ENCODE data around the gene LRIT1. TPM values are rescaled to one million over a fixed set of nuclear protein-coding genes. Genes with fewer than 3 reads are reported as not detected.

LRIT1 gene
- total RNA-seq, 1 experiment from 2014 or later: not detected

- Mint-ChIP-seq H3K4me3 (no peak overlapping the region), H3K27ac (no peak overlapping the region), H3K27me3 (ENCODE audit: low read depth) (peaks cover 2% of the 10 kb centered on the region), H3K36me3 (peaks cover 7% of the 10 kb centered on the region), H3K4me1 (no peaks in the 10 kb centered on the region), H3K9me3 (peaks cover 14% of the 10 kb centered on the region)
- DNase-seq (ENCODE audit: low spot score) (no peak), ATAC-seq (no peak)
- TF ChIP-seq NR2C2 (CRISPR knock-in tag; IDR thresholded peaks at IDR 0.05): no peak
- no peak for TF ChIP-seq FOXJ3 (CRISPR knock-in tag; IDR thresholded peaks at IDR 0.05; ENCODE audit: borderline replicate concordance)
- no peak for TF ChIP-seq ZNF423 (CRISPR knock-in tag; IDR thresholded peaks at IDR 0.05)
- no peak for TF ChIP-seq NR1H2 (CRISPR knock-in tag; IDR thresholded peaks at IDR 0.05)
- no peak for TF ChIP-seq ZBTB21 (CRISPR knock-in tag; IDR thresholded peaks at IDR 0.05; ENCODE audit: borderline replicate concordance)
- TF ChIP-seq AFF4 (CRISPR knock-in tag; IDR thresholded peaks at IDR 0.05; ENCODE audit: borderline replicate concordance): no peak
- TF ChIP-seq KAT7 (CRISPR knock-in tag; IDR thresholded peaks at IDR 0.05; ENCODE audit: borderline replicate concordance): no peak
- TF ChIP-seq CDX4 (CRISPR knock-in tag; IDR thresholded peaks at IDR 0.05; ENCODE audit: borderline replicate concordance): no peak
- no peak for TF ChIP-seq MLX (CRISPR knock-in tag; IDR thresholded peaks at IDR 0.05)
- CTCF ChIA-PET: interaction anchor here (1.6 kb wide), 1 partner anchor 38 kb away, joined by 9 read pairs; no protein-coding TSS in a partner anchor
- POLR2A ChIA-PET: no interaction called here
Measured at GRCh38 chr10:84185526-84186175, 55.7 kb downstream of the LRIT1 start.

GRCh38 chr10:84184517-84184916, 56.8 kb downstream of the LRIT1 start:
- no peak for DNase-seq (ENCODE audit: low spot score)
- peak; percentile 55 for ATAC-seq
- ChIA-PET POLR2A (no interaction called here), CTCF (interaction anchor here (0.5 to 1.6 kb wide), 2 partner anchors 37 to 158 kb away, joined by 3 to 9 read pairs; no protein-coding TSS in a partner anchor)
- no peak overlapping the region for H3K4me3 Mint-ChIP-seq
- H3K4me1 Mint-ChIP-seq: no peaks in the 10 kb centered on the region
- TF ChIP-seq E2F1 (CRISPR knock-in tag; IDR thresholded peaks at IDR 0.05) (no peak), USF1 (CRISPR knock-in tag; IDR thresholded peaks at IDR 0.05) (no peak), ZNF317 (CRISPR knock-in tag; IDR thresholded peaks at IDR 0.05; ENCODE audit: borderline replicate concordance, low read depth) (no peak), ZSCAN18 (CRISPR knock-in tag; IDR thresholded peaks at IDR 0.05) (no peak), NR2C2 (CRISPR knock-in tag; IDR thresholded peaks at IDR 0.05) (no peak), RORB (CRISPR knock-in tag; IDR thresholded peaks at IDR 0.05) (no peak), MLX (CRISPR knock-in tag; IDR thresholded peaks at IDR 0.05) (no peak), PRRX2 (CRISPR knock-in tag; IDR thresholded peaks at IDR 0.05) (no peak), IRF2 (CRISPR knock-in tag; IDR thresholded peaks at IDR 0.05; ENCODE audit: borderline replicate concordance, low read depth) (no peak), SOX15 (CRISPR knock-in tag; IDR thresholded peaks at IDR 0.05) (no peak), HMGA2 (CRISPR knock-in tag; IDR thresholded peaks at IDR 0.05) (no peak), ZNF512 (CRISPR knock-in tag; IDR thresholded peaks at IDR 0.05; ENCODE audit: borderline replicate concordance) (no peak)
- peaks cover 10% of the 10 kb centered on the region for H3K36me3 Mint-ChIP-seq
- no peak overlapping the region for H3K27ac Mint-ChIP-seq
- H3K27me3 Mint-ChIP-seq (ENCODE audit: low read depth): peaks cover 5% of the 10 kb centered on the region
- H3K9me3 Mint-ChIP-seq: peaks cover 16% of the 10 kb centered on the region
